Measurements from ENCODE around the gene SLC25A36. TPM values are rescaled to one million over a fixed set of nuclear protein-coding genes. Genes with fewer than 3 reads are reported as not detected.

The SLC25A36 gene
- total and polyA plus RNA-seq, 2 of the 4 experiments (the other 2 are of a cell fraction), result 31.3 to 76.7 TPM

GRCh38 chr3:140920029-140920428 is 21.6 kb upstream of the SLC25A36 start:
- in situ Hi-C loops (cut with MboI; ENCODE audit: low sequenced_read_pairs), result no loop called here

More at GRCh38 chr3:140920029-140920428, 21.6 kb upstream of the SLC25A36 start:
- Histone ChIP-seq H3K4me2 (ENCODE audit: low read depth, low read length) (no peak overlapping the region), H3K27me3 (ENCODE audit: control insufficient read depth, insufficient read depth, low read length) (peaks cover 5% of the 10 kb centered on the region), H2BK15ac (ENCODE audit: low read depth, low read length) (no peak overlapping the region), H3K9me1 (ENCODE audit: insufficient read depth, low read length) (no peaks in the 10 kb centered on the region), H3K14ac (replicated peaks; ENCODE audit: low read depth, low read length) (no peak overlapping the region), H2AK5ac (ENCODE audit: low read depth, low read length) (no peak overlapping the region), H4K91ac (ENCODE audit: insufficient read depth, low read depth, low read length) (no peak overlapping the region), H3K36me3 (ENCODE audit: control insufficient read depth, insufficient read depth, low read length) (no peaks in the 10 kb centered on the region), H3K56ac (ENCODE audit: extremely low read depth, insufficient read depth, low read length) (no peak overlapping the region), H3K4me3 (ENCODE audit: insufficient read depth, low read depth, low read length) (no peak overlapping the region), H3K9ac (ENCODE audit: low read depth, low read length) (no peak overlapping the region), H2BK20ac (ENCODE audit: low read depth, low read length) (no peak overlapping the region), H4K5ac (ENCODE audit: low read depth, low read length) (no peak overlapping the region), H3K9me3 (ENCODE audit: control insufficient read depth, insufficient read depth, low read length) (no peaks in the 10 kb centered on the region), H3K79me1 (ENCODE audit: low read depth in 1 of 2, low read length in 2 of 2) (no peaks in the 10 kb centered on the region), H3K18ac (ENCODE audit: low read depth, low read length) (no peak overlapping the region), H3K27ac (ENCODE audit: insufficient read depth, low read length) (no peak overlapping the region), H2AK9ac (replicated peaks; ENCODE audit: low read depth, low read length, poor library complexity) (no peak overlapping the region), H4K20me1 (ENCODE audit: insufficient read depth, low read length) (no peaks in the 10 kb centered on the region), H3K4ac (ENCODE audit: low read depth, low read length) (no peak overlapping the region), H2AFZ (replicated peaks; ENCODE audit: low read length, poor library complexity) (no peak overlapping the region), H3K4me1 (ENCODE audit: control insufficient read depth, insufficient read depth, low read length) (no peaks in the 10 kb centered on the region), H3K23ac (ENCODE audit: low read depth, low read length) (no peak overlapping the region), H4K8ac (ENCODE audit: low read depth in 2 of 2, low read length in 2 of 2) (no peak overlapping the region), H2BK5ac (ENCODE audit: low read depth, low read length, poor library complexity, severe bottlenecking) (no peak overlapping the region), H2BK120ac (ENCODE audit: low read depth, low read length) (no peak overlapping the region)
- no peak for DNase-seq
- intact Hi-C loops (cut with micrococcal nuclease) (no loop called here), dilution Hi-C loops (cut with HindIII; ENCODE audit: low sequenced_read_pairs, unreplicated experiment) (no loop called here)
- ChIA-PET POLR2A (ENCODE audit: unreplicated experiment) (no interaction called here), CTCF (no interaction called here)
- TF ChIP-seq CTCF (conservative IDR thresholded peaks at IDR 0.05; ENCODE audit: low read depth, low read length), result no peak
- TF ChIP-seq RAD21 (IDR thresholded peaks at IDR 0.05; ENCODE audit: low read length), result no peak
- no peak for TF ChIP-seq ELK1 (IDR thresholded peaks at IDR 0.05; ENCODE audit: borderline replicate concordance, low read depth, low read length)
- TF ChIP-seq FOS (IDR thresholded peaks at IDR 0.05; ENCODE audit: low read depth, low read length), result no peak
- TF ChIP-seq CEBPB (IDR thresholded peaks at IDR 0.05; ENCODE audit: low read depth, low read length), result no peak
- TF ChIP-seq BHLHE40 (IDR thresholded peaks at IDR 0.05; ENCODE audit: low read depth, low read length), result no peak
- TF ChIP-seq MAFK (IDR thresholded peaks at IDR 0.05; ENCODE audit: low read depth, low read length), result no peak
- no peak for TF ChIP-seq RFX5 (IDR thresholded peaks at IDR 0.05; ENCODE audit: low read depth, low read length)
- TF ChIP-seq RCOR1 (IDR thresholded peaks at IDR 0.05; ENCODE audit: insufficient replicate concordance, low read length), result no peak
- no peak for TF ChIP-seq MXI1 (IDR thresholded peaks at IDR 0.05; ENCODE audit: borderline replicate concordance, low read depth, low read length)
- no peak for TF ChIP-seq CHD1 (IDR thresholded peaks at IDR 0.05; ENCODE audit: low read depth, low read length)
- 67% methylated on average over 1 of the region's 2 CpGs; no CpG with 5 or more reads in 1 of the 2 experiments for WGBS, 2 experiments (ENCODE audit: extremely low coverage in 2 of 2, insufficient read length in 1 of 2)
- no TSS peak for BruUV-seq (replicated peaks)
- no peak for ATAC-seq (ENCODE audit: low read depth)

Measured in IMR-90 (cell line).